Spleen (tissue), 11 donors: ENCODE measurements around the gene TIGIT. TPM values are rescaled to one million over a fixed set of nuclear protein-coding genes. Genes with fewer than 3 reads are reported as not detected.

Experiments
- DNase-seq: peaks from one replicate; pipeline ENCODE4 v3.0.0-alpha.2; 2020
- H3K27ac ChIP-seq, 8 donors: fragments of 200-600 bp; sonication (generic) in 7 of 8; 1 replicate in 4 of 8; 2 replicates in 4 of 8; pipeline versions ENCODE4 v1.5.0 to v1.8.0; 2016 to 2021; ENCODE audit warnings: inconsistent platforms in 4 of 8, mild to moderate bottlenecking in 4 of 8, moderate library complexity in 1 of 8
- H3K27me3 ChIP-seq, 7 donors: fragments of 200-600 bp; sonication (generic) in 6 of 7; replicated peaks in 1 of 7; 1 replicate in 4 of 7; 2 replicates in 3 of 7; pipeline versions ENCODE4 v1.5.0 to v1.8.0; 2016 to 2021; ENCODE audit warnings: inconsistent platforms in 3 of 7, mild to moderate bottlenecking in 1 of 7
- H3K36me3 ChIP-seq, 6 donors: fragments of 200-600 bp; sonication (generic) in 5 of 6; 1 replicate in 4 of 6; 2 replicates in 2 of 6; pipeline versions ENCODE4 v1.5.0 to v1.8.0; 2016 to 2021; ENCODE audit warnings: inconsistent platforms in 2 of 6
- H3K4me1 ChIP-seq, 6 donors: fragments of 200-600 bp; sonication (generic) in 5 of 6; 1 replicate in 3 of 6; 2 replicates in 3 of 6; pipeline versions ENCODE4 v1.5.0 to v1.8.0; 2016 to 2021; ENCODE audit warnings: inconsistent platforms in 3 of 6
- H3K4me3 ChIP-seq, 8 donors: fragments of 200-600 bp; sonication (generic) in 7 of 8; 1 replicate in 4 of 8; 2 replicates in 4 of 8; pipeline versions ENCODE4 v1.5.0 to v1.8.0; 2016 to 2021; ENCODE audit warnings: inconsistent platforms in 4 of 8, mild to moderate bottlenecking in 4 of 8, moderate library complexity in 2 of 8
- H3K9me3 ChIP-seq, 8 donors: fragments of 200-600 bp; sonication (generic) in 7 of 8; 1 replicate in 4 of 8; 2 replicates in 4 of 8; pipeline versions ENCODE4 v1.5.0 to v1.8.0; 2016 to 2021; ENCODE audit warnings: inconsistent platforms in 4 of 8
- CTCF ChIP-seq, 11 experiments: fragments of 200-600 bp in 7 of 11; fragments of 450-650 bp in 4 of 11; sonication (generic) in 4 of 11; IDR thresholded peaks in 8 of 11; conservative IDR thresholded peaks in 3 of 11; 1 replicate in 7 of 11; 2 replicates in 4 of 11; pipeline versions ENCODE4 v1.4.0 to v1.8.0; 2016 to 2021; ENCODE audit warnings: antibody characterized with exemption in 11 of 11, inconsistent platforms in 4 of 11, mild to moderate bottlenecking in 1 of 11
- POLR2A ChIP-seq, 3 donors: fragments of 450-650 bp; IDR thresholded peaks; one replicate each; pipeline ENCODE4 v1.5.1; 2017; ENCODE audit warnings: antibody characterized with exemption in 3 of 3, mild to moderate bottlenecking in 1 of 3
- POLR2AphosphoS5 ChIP-seq, 3 donors: sonication (generic); formaldehyde crosslinking; IDR thresholded peaks; one replicate each; pipeline ENCODE4 v1.5.1; 2017; ENCODE audit warnings: antibody characterized with exemption in 3 of 3
- WGBS, 5 donors: extraction: QIAGEN DNeasy Blood & Tissue Kit in 3 of 5; methylation state at CpG; one replicate each; pipeline versions ENCODE4 v1.1.5 to v1.1.7; 2013 to 2018; 5-methylcytosine and 5-hydroxymethylcytosine counted together
- intact Hi-C: fragments of 100-400 bp; cut with DNase I; formaldehyde crosslinking; loops from one replicate; pipeline ENCODE4 v1.15.0; 2023; ENCODE audit warnings: low total_unique reads
- polyA plus RNA-seq, 3 donors: library from polyadenylated mRNA; stranded (reverse); fragments of 200-250 nt; gene quantifications; one replicate each; pipeline ENCODE4 v1.2.1, GENCODE V29; 2013
- total RNA-seq, 7 donors: library from RNA; depleted of rRNA in 3 of 7; stranded (reverse); fragments of >200 nt in 3 of 7; fragmentation: NEBNext Ultra II Directional in 4 of 7; extraction: Animal tissue kit (Norgen Biotek cat#: 25700) in 4 of 7; gene quantifications; one replicate each; pipeline versions ENCODE4 v1.1.0 to v1.2.1, GENCODE V29; 2016 to 2021
- donor health status: healthy with polysubstance abuse.
- donor health status: DM: no; HTN: no; CAD: no; lungs with moderate emphysema.
- donor health status: DM: no; HTN: no; CAD: no.
- donor health status: Bipolar disorder and iron deficiency.
- donor health status: healthy.
- donor health status: DM: no; HTN: no; CAD: no.
- donor health status: DM: yes; HTN: yes; CAD: no.

Gene TIGIT
- total and polyA plus RNA-seq, 10 donors: 4.2 to 22.0 (median 11.3) TPM

GRCh38 chr3:114350271-114350670, 56.4 kb downstream of the TIGIT start:
- TF ChIP-seq POLR2AphosphoS5 (IDR thresholded peaks at IDR 0.05) (no peak), POLR2A (IDR thresholded peaks at IDR 0.05) (no peak), CTCF (IDR thresholded peaks at IDR 0.05 in 8 of 11, conservative IDR thresholded peaks at IDR 0.05 in 3 of 11) (no peak)
- Histone ChIP-seq H3K27ac (no peak overlapping the region), H3K36me3 (peaks cover 0 to 50% (median 25%) of the 10 kb centered on the region in 6 donors), H3K4me3 (no peak overlapping the region), H3K4me1 (peaks cover 0 to 13% (median 6%) of the 10 kb centered on the region in 6 donors), H3K27me3 (no peaks in the 10 kb centered on the region), H3K9me3 (peaks cover 0 to 4% (median 0%) of the 10 kb centered on the region in 8 donors)
- WGBS, 5 donors: 96 to 100% (median 97%) methylated on average over 11 to 12 of the region's 12 CpGs
- no peak for DNase-seq
- intact Hi-C loops: no loop called here

- Histone ChIP-seq H3K27me3 (no peaks in the 10 kb centered on the region), H3K9me3 (peaks cover 0 to 4% (median 0%) of the 10 kb centered on the region in 8 donors), H3K36me3 (peaks cover 0 to 49% (median 25%) of the 10 kb centered on the region in 6 donors), H3K4me3 (no peak overlapping the region), H3K4me1 (peaks cover 0 to 11% (median 5%) of the 10 kb centered on the region in 6 donors), H3K27ac (no peak overlapping the region)
- DNase-seq: no peak
- WGBS, 5 donors: 96 to 99% (median 97%) methylated on average over 15 to 24 of the region's 24 CpGs
- intact Hi-C loops: no loop called here
- TF ChIP-seq POLR2AphosphoS5 (IDR thresholded peaks at IDR 0.05) (no peak), POLR2A (IDR thresholded peaks at IDR 0.05) (no peak), CTCF (IDR thresholded peaks at IDR 0.05 in 8 of 11, conservative IDR thresholded peaks at IDR 0.05 in 3 of 11) (no peak)
Observed at GRCh38 chr3:114350690-114351089, 56.9 kb downstream of the TIGIT start.

- TF ChIP-seq CTCF (IDR thresholded peaks at IDR 0.05 in 8 of 11, conservative IDR thresholded peaks at IDR 0.05 in 3 of 11) (no peak), POLR2AphosphoS5 (IDR thresholded peaks at IDR 0.05) (peak in 1 of 3 donors; percentile 14)
- no peak overlapping the region for H3K27ac ChIP-seq
- H3K36me3 ChIP-seq: peaks cover 0 to 49% (median 25%) of the 10 kb centered on the region in 6 donors
- no peak overlapping the region for H3K4me3 ChIP-seq
- 98 to 99% (median 98%) methylated on average over 51 to 64 of the region's 64 CpGs for WGBS, 5 donors
- DNase-seq: peak; percentile 68
- intact Hi-C loops: no loop called here
- peaks cover 0 to 5% (median under 1%) of the 10 kb centered on the region in 6 donors for H3K4me1 ChIP-seq
- H3K9me3 ChIP-seq: peaks cover 0 to 4% (median 0%) of the 10 kb centered on the region in 8 donors
- no peaks in the 10 kb centered on the region for H3K27me3 ChIP-seq
Observed at GRCh38 chr3:114351123-114351821, 57.4 kb downstream of the TIGIT start.

- H3K36me3 ChIP-seq: peaks cover 0 to 49% (median 25%) of the 10 kb centered on the region in 6 donors
- no peak for DNase-seq
- 94 to 97% (median 96%) methylated on average over 9 of the region's 9 CpGs for WGBS, 5 donors
- H3K27ac ChIP-seq: no peak overlapping the region
- no peak for TF ChIP-seq POLR2A (IDR thresholded peaks at IDR 0.05)
- no peak for TF ChIP-seq POLR2AphosphoS5 (IDR thresholded peaks at IDR 0.05)
- no peak for TF ChIP-seq CTCF (IDR thresholded peaks at IDR 0.05 in 8 of 11, conservative IDR thresholded peaks at IDR 0.05 in 3 of 11)
- no peak overlapping the region for H3K4me3 ChIP-seq
- H3K4me1 ChIP-seq: peaks cover 0 to under 1% (median 0%) of the 10 kb centered on the region in 6 donors
- no peaks in the 10 kb centered on the region for H3K27me3 ChIP-seq
- peaks cover 0 to 4% (median 0%) of the 10 kb centered on the region in 8 donors for H3K9me3 ChIP-seq
- intact Hi-C loops: no loop called here
Observed at GRCh38 chr3:114351822-114352145, 58.0 kb downstream of the TIGIT start.
